C4-2B (cell line): Measurements from ENCODE around the gene ANP32A.

Experiments
- CTCF ChIP-seq: fragments of 450-650 bp; conservative IDR thresholded peaks from 2 replicates; pipeline ENCODE4 v1.5.1; 2017; ENCODE audit warnings: mild to moderate bottlenecking
- ZFX ChIP-seq: fragments of 450-650 bp; IDR thresholded peaks from 2 replicates; pipeline ENCODE4 v1.6.1; 2017

DNA sequence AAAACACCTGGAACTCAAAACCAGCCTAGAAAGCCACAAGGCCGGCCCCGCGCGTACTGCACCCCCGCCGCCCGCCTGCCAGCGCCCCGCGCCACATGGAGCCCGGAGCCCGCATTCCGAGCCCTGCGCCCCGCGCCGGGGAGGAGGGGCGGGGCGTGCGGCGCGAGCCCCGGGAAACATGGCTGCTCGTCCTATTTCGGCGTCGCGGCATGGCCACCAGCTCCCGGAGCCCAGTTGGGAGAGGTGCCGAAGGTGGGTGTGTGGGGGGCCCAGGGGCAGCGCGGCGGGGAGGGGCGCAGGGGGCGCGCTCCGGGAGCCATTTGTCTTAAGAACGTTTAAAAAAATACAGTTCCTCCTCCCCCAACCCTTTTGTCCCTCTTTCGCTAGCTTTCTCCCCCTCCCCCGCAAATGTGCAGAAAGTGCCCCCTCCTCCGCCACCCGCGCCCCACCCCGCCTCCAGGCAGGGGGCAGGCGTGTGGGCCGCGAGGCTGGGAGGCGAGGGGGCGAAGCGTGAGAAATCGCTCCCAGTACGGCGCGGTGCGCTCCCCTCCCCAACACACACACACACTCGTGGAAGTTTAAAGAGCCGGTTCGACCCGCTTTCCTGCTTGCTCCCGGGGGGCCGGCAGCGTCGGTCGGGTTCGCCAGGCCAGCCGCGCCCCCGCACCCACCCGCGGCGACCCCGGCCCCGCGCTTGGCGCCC is 2.5 kb downstream of the ANP32A start:
- TF ChIP-seq CTCF (no peak), ZFX (no peak)
